IMR-90 (cell line): Measurements from ENCODE around the gene SELENOM. TPM values are rescaled to one million over a fixed set of nuclear protein-coding genes. Genes with fewer than 3 reads are reported as not detected.

Source experiments
- ATAC-seq: fragments of 200-7000 bp; cut with Tn5 transposase; 2 replicates; pipeline ENCODE4 v1.9.1; 2020; ENCODE audit warnings: low read depth, mild to moderate bottlenecking, moderate library complexity
- BruUV-seq: library from RNA; stranded (reverse); fragments of 400-500 nt; replicated peaks from 2 replicates; lab custom pipeline; 2021; lab: Mats Ljungman, UMichigan
- CTCF ChIA-PET: fragments of 300-600 bp; formaldehyde crosslinking; extraction: SDS; loops from one replicate; lab custom pipeline; 2021; ENCODE audit warnings: antibody characterized with exemption; lab: Yijun Ruan, JAX
- POLR2A ChIA-PET: fragments of 300-600 bp; sonication (Branson Sonifier 250); formaldehyde crosslinking; loops from one replicate; lab custom pipeline; 2022; ENCODE audit warnings: antibody characterized with exemption; ENCODE audit not compliant: unreplicated experiment; lab: Charles Lee
- DNase-seq: peaks from one replicate; pipeline ENCODE4 v3.0.0; 2013
- H2AFZ ChIP-seq: replicated peaks from 2 replicates; pipeline ENCODE3; 2013; ENCODE audit warnings: low read length, mild to moderate bottlenecking; ENCODE audit not compliant: poor library complexity
- H2AK5ac ChIP-seq: 2 replicates; pipeline ENCODE4 v1.6.1; 2013; ENCODE audit warnings: low read depth, low read length, inconsistent platforms
- H2AK9ac ChIP-seq: replicated peaks from 2 replicates; pipeline ENCODE3; 2013; ENCODE audit warnings: mild to moderate bottlenecking, low read depth, low read length, moderate library complexity; ENCODE audit not compliant: poor library complexity
- H2BK120ac ChIP-seq: 2 replicates; pipeline ENCODE4 v1.6.1; 2013; ENCODE audit warnings: low read depth, low read length, inconsistent platforms
- H2BK15ac ChIP-seq: 3 replicates; pipeline ENCODE4 v1.6.1; 2013; ENCODE audit warnings: low read depth, low read length, inconsistent platforms
- H2BK20ac ChIP-seq: 2 replicates; pipeline ENCODE4 v1.6.1; 2013; ENCODE audit warnings: low read depth, mild to moderate bottlenecking, inconsistent platforms, low read length, moderate library complexity
- H2BK5ac ChIP-seq: 2 replicates; pipeline ENCODE4 v1.6.1; 2013; ENCODE audit warnings: mild to moderate bottlenecking, low read depth, low read length, inconsistent platforms; ENCODE audit not compliant: poor library complexity, severe bottlenecking
- H3K14ac ChIP-seq: replicated peaks from 2 replicates; pipeline ENCODE4 v1.6.1; 2013; ENCODE audit warnings: low read depth, low read length, inconsistent platforms
- H3K18ac ChIP-seq: 2 replicates; pipeline ENCODE4 v1.6.1; 2013; ENCODE audit warnings: low read depth, low read length, control low read depth
- H3K23ac ChIP-seq: 2 replicates; pipeline ENCODE4 v1.6.1; 2013; ENCODE audit warnings: low read depth, low read length, inconsistent platforms
- H3K27ac ChIP-seq: 2 replicates; pipeline ENCODE4 v1.5.1; 2013; ENCODE audit warnings: mild to moderate bottlenecking, control low read depth, low read length; ENCODE audit not compliant: insufficient read depth
- H3K27me3 ChIP-seq: 2 replicates; pipeline ENCODE4 v1.6.1; 2013; ENCODE audit warnings: low read length; ENCODE audit not compliant: control insufficient read depth, insufficient read depth
- H3K36me3 ChIP-seq: 2 replicates; pipeline ENCODE4 v1.6.1; 2013; ENCODE audit warnings: low read length, mixed read lengths; ENCODE audit not compliant: control insufficient read depth, insufficient read depth
- H3K4ac ChIP-seq: 2 replicates; pipeline ENCODE4 v1.6.1; 2013; ENCODE audit warnings: low read depth, low read length, inconsistent platforms
- H3K4me1 ChIP-seq: 2 replicates; pipeline ENCODE4 v1.6.1; 2013; ENCODE audit warnings: low read length, mixed read lengths; ENCODE audit not compliant: control insufficient read depth, insufficient read depth
- H3K4me2 ChIP-seq: 2 replicates; pipeline ENCODE4 v1.6.1; 2013; ENCODE audit warnings: low read depth, mild to moderate bottlenecking, control low read depth, low read length, moderate library complexity
- H3K4me3 ChIP-seq: 2 replicates; pipeline ENCODE4 v1.5.1; 2013; ENCODE audit warnings: low read depth, mild to moderate bottlenecking, control low read depth, low read length, moderate library complexity; ENCODE audit not compliant: insufficient read depth
- H3K56ac ChIP-seq: 2 replicates; pipeline ENCODE4 v1.6.1; 2013; ENCODE audit warnings: low read length, inconsistent platforms; ENCODE audit not compliant: insufficient read depth; ENCODE audit errors: extremely low read depth
- H3K79me1 ChIP-seq, 2 experiments: 2 replicates each; pipeline ENCODE4 v1.6.1; 2013; ENCODE audit warnings: low read length in 2 of 2, inconsistent platforms in 1 of 2, low read depth in 1 of 2
- H3K9ac ChIP-seq: 2 replicates; pipeline ENCODE4 v1.6.1; 2013; ENCODE audit warnings: low read depth, low read length, control low read depth
- H3K9me1 ChIP-seq: 2 replicates; pipeline ENCODE4 v1.6.1; 2013; ENCODE audit warnings: low read length, inconsistent platforms; ENCODE audit not compliant: insufficient read depth
- H3K9me3 ChIP-seq: 2 replicates; pipeline ENCODE4 v1.6.1; 2013; ENCODE audit warnings: low read length; ENCODE audit not compliant: control insufficient read depth, insufficient read depth
- H4K20me1 ChIP-seq: 2 replicates; pipeline ENCODE4 v1.6.1; 2013; ENCODE audit warnings: low read length, inconsistent platforms; ENCODE audit not compliant: insufficient read depth
- H4K5ac ChIP-seq: 2 replicates; pipeline ENCODE4 v1.6.1; 2013; ENCODE audit warnings: mild to moderate bottlenecking, low read depth, low read length, control low read depth
- H4K8ac ChIP-seq, 2 experiments: 2 replicates each; pipeline ENCODE4 v1.6.1; 2013; ENCODE audit warnings: low read depth in 2 of 2, low read length in 2 of 2, control low read depth in 1 of 2, inconsistent platforms in 1 of 2
- H4K91ac ChIP-seq: 2 replicates; pipeline ENCODE4 v1.6.1; 2013; ENCODE audit warnings: low read depth, low read length, inconsistent platforms; ENCODE audit not compliant: insufficient read depth
- BHLHE40 ChIP-seq: fragments of 150-350 bp; IDR thresholded peaks from 2 replicates; pipeline ENCODE4 v1.6.1; 2016; ENCODE audit warnings: mild to moderate bottlenecking, low read depth, low read length
- CEBPB ChIP-seq: IDR thresholded peaks from 2 replicates; pipeline ENCODE4 v1.6.1; 2012; ENCODE audit warnings: low read depth, low read length, improper control_type of control experiment
- CHD1 ChIP-seq: IDR thresholded peaks from 2 replicates; pipeline ENCODE4 v1.6.1; 2012; ENCODE audit warnings: low read depth, low read length, improper control_type of control experiment
- FOS ChIP-seq: fragments of 150-350 bp; IDR thresholded peaks from 2 replicates; pipeline ENCODE4 v1.6.1; 2016; ENCODE audit warnings: low read depth, low read length
- MAFK ChIP-seq: IDR thresholded peaks from 2 replicates; pipeline ENCODE4 v1.6.1; 2012; ENCODE audit warnings: low read depth, low read length, improper control_type of control experiment
- MAZ ChIP-seq: IDR thresholded peaks from 2 replicates; pipeline ENCODE4 v1.6.1; 2012; ENCODE audit warnings: low read depth, mild to moderate bottlenecking, low read length, improper control_type of control experiment, moderate library complexity, borderline replicate concordance
- MXI1 ChIP-seq: IDR thresholded peaks from 2 replicates; pipeline ENCODE4 v1.6.1; 2012; ENCODE audit warnings: low read depth, mild to moderate bottlenecking, low read length, moderate library complexity, borderline replicate concordance
- NFE2L2 ChIP-seq: fragments of 150-350 bp; IDR thresholded peaks from 2 replicates; pipeline ENCODE4 v1.6.1; 2016; ENCODE audit warnings: low read depth, mild to moderate bottlenecking, low read length
- POLR2A ChIP-seq: IDR thresholded peaks from 2 replicates; pipeline ENCODE4 v1.6.1; 2012; ENCODE audit warnings: mild to moderate bottlenecking, low read depth, low read length
- RAD21 ChIP-seq: IDR thresholded peaks from 2 replicates; pipeline ENCODE4 v1.6.1; 2012; ENCODE audit warnings: low read length, improper control_type of control experiment
- RCOR1 ChIP-seq: IDR thresholded peaks from 2 replicates; pipeline ENCODE4 v1.6.1; 2012; ENCODE audit warnings: mild to moderate bottlenecking, low read length, improper control_type of control experiment; ENCODE audit not compliant: insufficient replicate concordance
- RFX5 ChIP-seq: IDR thresholded peaks from 2 replicates; pipeline ENCODE4 v1.8.0; 2012; ENCODE audit warnings: low read depth, mild to moderate bottlenecking, low read length, moderate library complexity
- SMC3 ChIP-seq: fragments of 150-350 bp; IDR thresholded peaks from 2 replicates; pipeline ENCODE4 v1.6.1; 2016; ENCODE audit warnings: low read depth, mild to moderate bottlenecking, antibody characterized with exemption, low read length, moderate library complexity
- WGBS, 2 experiments: methylation state at CpG; one replicate each; pipeline versions ENCODE4 v1.1.5 to v1.1.7; 2013; ENCODE audit warnings: missing lambda C conversion rate in 2 of 2; ENCODE audit not compliant: insufficient read length in 1 of 2; ENCODE audit errors: extremely low coverage in 2 of 2; 5-methylcytosine and 5-hydroxymethylcytosine counted together
- dilution Hi-C: fragments of 300-500 bp; cut with HindIII; formaldehyde crosslinking; loops from one replicate; pipeline ENCODE4 v1.14.3; 2018; ENCODE audit warnings: low sequenced_read_pairs; ENCODE audit not compliant: unreplicated experiment
- in situ Hi-C: fragments of 300-500 bp; cut with MboI; formaldehyde crosslinking; loops from 3 replicates; pipeline ENCODE4 v1.14.3; 2019; ENCODE audit warnings: low sequenced_read_pairs, inconsistent platforms, mixed read lengths
- intact Hi-C: fragments of 100-400 bp; cut with micrococcal nuclease; formaldehyde crosslinking; loops from 2 replicates; pipeline ENCODE4 v1.10.0; 2022
- polyA plus RNA-seq, 3 experiments: library from polyadenylated mRNA; depleted of rRNA; stranded (reverse); fragments of >200 nt; gene quantifications; 2 replicates each; pipeline ENCODE4 v1.2.3, GENCODE V29; 2012; ENCODE audit warnings: low replicate concordance in 1 of 3
- total RNA-seq: library from RNA; depleted of rRNA; stranded (reverse); fragments of >200 nt; gene quantifications from 2 replicates; pipeline ENCODE4 v1.2.3, GENCODE V29; 2012
- TF ChIP-seq, protein P1 (sequence below): conservative IDR thresholded peaks from 2 replicates; pipeline ENCODE4 v1.5.1; 2012; ENCODE audit warnings: mild to moderate bottlenecking, low read depth, low read length, improper control_type of control experiment
- TF ChIP-seq, protein P2 (sequence below): fragments of 150-350 bp; IDR thresholded peaks from 2 replicates; pipeline ENCODE4 v1.6.1; 2017; ENCODE audit warnings: mild to moderate bottlenecking, antibody characterized with exemption, low read length, low read depth
- TF ChIP-seq, protein P3 (sequence below): fragments of 150-350 bp; IDR thresholded peaks from 2 replicates; pipeline ENCODE4 v1.6.1; 2016; ENCODE audit warnings: low read depth, mild to moderate bottlenecking, low read length, moderate library complexity, borderline replicate concordance

The SELENOM gene
- total and polyA plus RNA-seq, 2 of the 4 experiments (the other 2 are of a cell fraction), result 46.2 to 270 TPM

GRCh38 chr22:31077681-31078080 lies 29.7 kb downstream of the SELENOM start:
- ChIA-PET CTCF (no interaction called here), POLR2A (no interaction called here)
- no peak overlapping the region for H3K4me2 ChIP-seq
- H2AK5ac ChIP-seq, result no peak overlapping the region; the same call in 1 of the 2 replicates
- H3K4me1 ChIP-seq, result peaks cover 6% of the 10 kb centered on the region
- no peaks in the 10 kb centered on the region; the same call in 1 of the 2 replicates for H4K20me1 ChIP-seq
- no peak overlapping the region for H3K18ac ChIP-seq
- dilution Hi-C loops, result no loop called here
- DNase-seq (no peak), ATAC-seq (no peak)
- no peak overlapping the region for H3K23ac ChIP-seq
- in situ Hi-C loops, result no loop called here
- TF ChIP-seq CHD1 (no peak), BHLHE40 (no peak), MAFK (no peak), CEBPB (no peak), RAD21 (no peak), NFE2L2 (no peak), MAZ (no peak), RCOR1 (no peak), RFX5 (no peak), POLR2A (no peak), FOS (no peak), SMC3 (no peak), MXI1 (no peak)
- TF ChIP-seq, protein P1, sequence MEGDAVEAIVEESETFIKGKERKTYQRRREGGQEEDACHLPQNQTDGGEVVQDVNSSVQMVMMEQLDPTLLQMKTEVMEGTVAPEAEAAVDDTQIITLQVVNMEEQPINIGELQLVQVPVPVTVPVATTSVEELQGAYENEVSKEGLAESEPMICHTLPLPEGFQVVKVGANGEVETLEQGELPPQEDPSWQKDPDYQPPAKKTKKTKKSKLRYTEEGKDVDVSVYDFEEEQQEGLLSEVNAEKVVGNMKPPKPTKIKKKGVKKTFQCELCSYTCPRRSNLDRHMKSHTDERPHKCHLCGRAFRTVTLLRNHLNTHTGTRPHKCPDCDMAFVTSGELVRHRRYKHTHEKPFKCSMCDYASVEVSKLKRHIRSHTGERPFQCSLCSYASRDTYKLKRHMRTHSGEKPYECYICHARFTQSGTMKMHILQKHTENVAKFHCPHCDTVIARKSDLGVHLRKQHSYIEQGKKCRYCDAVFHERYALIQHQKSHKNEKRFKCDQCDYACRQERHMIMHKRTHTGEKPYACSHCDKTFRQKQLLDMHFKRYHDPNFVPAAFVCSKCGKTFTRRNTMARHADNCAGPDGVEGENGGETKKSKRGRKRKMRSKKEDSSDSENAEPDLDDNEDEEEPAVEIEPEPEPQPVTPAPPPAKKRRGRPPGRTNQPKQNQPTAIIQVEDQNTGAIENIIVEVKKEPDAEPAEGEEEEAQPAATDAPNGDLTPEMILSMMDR, result no peak
- TF ChIP-seq, protein P2, sequence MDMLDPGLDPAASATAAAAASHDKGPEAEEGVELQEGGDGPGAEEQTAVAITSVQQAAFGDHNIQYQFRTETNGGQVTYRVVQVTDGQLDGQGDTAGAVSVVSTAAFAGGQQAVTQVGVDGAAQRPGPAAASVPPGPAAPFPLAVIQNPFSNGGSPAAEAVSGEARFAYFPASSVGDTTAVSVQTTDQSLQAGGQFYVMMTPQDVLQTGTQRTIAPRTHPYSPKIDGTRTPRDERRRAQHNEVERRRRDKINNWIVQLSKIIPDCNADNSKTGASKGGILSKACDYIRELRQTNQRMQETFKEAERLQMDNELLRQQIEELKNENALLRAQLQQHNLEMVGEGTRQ, result no peak
- TF ChIP-seq, protein P3, sequence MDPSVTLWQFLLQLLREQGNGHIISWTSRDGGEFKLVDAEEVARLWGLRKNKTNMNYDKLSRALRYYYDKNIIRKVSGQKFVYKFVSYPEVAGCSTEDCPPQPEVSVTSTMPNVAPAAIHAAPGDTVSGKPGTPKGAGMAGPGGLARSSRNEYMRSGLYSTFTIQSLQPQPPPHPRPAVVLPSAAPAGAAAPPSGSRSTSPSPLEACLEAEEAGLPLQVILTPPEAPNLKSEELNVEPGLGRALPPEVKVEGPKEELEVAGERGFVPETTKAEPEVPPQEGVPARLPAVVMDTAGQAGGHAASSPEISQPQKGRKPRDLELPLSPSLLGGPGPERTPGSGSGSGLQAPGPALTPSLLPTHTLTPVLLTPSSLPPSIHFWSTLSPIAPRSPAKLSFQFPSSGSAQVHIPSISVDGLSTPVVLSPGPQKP, result no peak
- no peak overlapping the region for H2AFZ ChIP-seq
- H3K14ac ChIP-seq, result no peak overlapping the region
- H3K9me1 ChIP-seq, result peaks cover 8% of the 10 kb centered on the region
- no TSS peak for BruUV-seq
- no peak overlapping the region for H3K56ac ChIP-seq
- no peaks in the 10 kb centered on the region for H3K9me3 ChIP-seq
- no peak overlapping the region for H4K8ac ChIP-seq
- H4K5ac ChIP-seq, result no peak overlapping the region
- no CpG with 5 or more reads among the region's 6 CpGs for WGBS, 2 experiments
- no peak overlapping the region for H2BK120ac ChIP-seq
- H3K36me3 ChIP-seq, result no peaks in the 10 kb centered on the region
- no peak overlapping the region for H2BK5ac ChIP-seq
- H2BK15ac ChIP-seq, result no peak overlapping the region
- no peak overlapping the region for H3K4ac ChIP-seq
- H2AK9ac ChIP-seq, result no peak overlapping the region
- peaks cover 4 to 24% of the 10 kb centered on the region in 2 experiments; a peak in 3 of 4 replicates for H3K79me1 ChIP-seq
- no peak overlapping the region for H4K91ac ChIP-seq
- intact Hi-C loops, result no loop called here
- H3K9ac ChIP-seq, result no peak overlapping the region
- no peak overlapping the region for H3K4me3 ChIP-seq
- H3K27ac ChIP-seq, result no peak overlapping the region
- no peak overlapping the region for H2BK20ac ChIP-seq
- no peaks in the 10 kb centered on the region for H3K27me3 ChIP-seq
